ENCODE data around the gene FAM193A.
"Not testable (repeated sequence)": the region's sequence is repeated elsewhere in the genome, so short reads cannot be mapped to it uniquely, and the experiment has no call there.

FAM193A gene

DNA sequence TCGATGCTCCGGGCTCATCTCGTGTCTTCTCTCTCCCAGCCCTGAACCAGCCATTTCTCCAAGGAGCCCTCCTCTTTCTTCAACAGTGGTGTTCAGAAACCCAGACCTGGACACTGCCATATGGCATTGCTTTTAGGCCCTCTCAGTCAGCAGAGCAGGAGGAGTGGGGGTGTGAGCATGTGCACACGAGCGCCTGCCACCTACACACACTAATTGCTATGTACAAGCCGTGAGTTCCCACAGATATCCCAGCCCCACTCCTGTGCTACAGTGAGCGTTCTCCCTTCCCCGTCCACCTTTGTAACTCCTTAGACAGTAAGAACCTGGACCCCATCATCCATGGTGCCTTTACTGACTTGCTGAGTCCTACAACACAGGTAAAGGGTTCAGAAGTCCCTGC is 165.9 kb downstream of the FAM193A start:
- H3K9me3 ChIP-seq (ENCODE audit: low read length) = no peaks in the 10 kb centered on the region
- H3K4me1 ChIP-seq (ENCODE audit: insufficient read depth, low read length) = no peaks in the 10 kb centered on the region
- no peaks in the 10 kb centered on the region for H3K27me3 ChIP-seq (ENCODE audit: insufficient read depth, low read length)
- H3K4me3 ChIP-seq (ENCODE audit: low read length) = no peak overlapping the region
- H2AFZ ChIP-seq (ENCODE audit: low read depth, low read length) = no peak overlapping the region
- peaks cover 83% of the 10 kb centered on the region for H3K36me3 ChIP-seq (ENCODE audit: insufficient read depth, low read length)

DNA sequence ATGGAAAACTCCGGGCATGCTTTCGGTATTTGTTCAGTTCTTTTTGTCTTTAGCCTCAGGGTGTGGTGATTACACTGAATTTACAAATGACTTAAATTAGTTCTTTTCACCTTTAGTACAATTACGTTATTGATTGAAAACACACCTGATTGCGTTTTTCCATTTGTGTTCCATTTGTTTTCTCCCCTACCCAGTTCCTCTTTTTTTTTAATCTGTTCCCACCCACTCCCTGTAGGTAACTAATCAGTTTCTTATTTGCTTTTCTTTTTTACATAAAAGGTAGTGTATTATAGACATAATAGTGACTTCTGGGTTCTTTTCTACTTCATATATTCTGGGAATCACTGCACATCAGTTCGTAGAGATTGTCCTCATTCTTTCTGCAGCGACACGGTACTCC is 166.3 kb downstream of the FAM193A start:
- Histone ChIP-seq H3K27me3 (ENCODE audit: insufficient read depth, low read length) (no peaks in the 10 kb centered on the region), H3K4me3 (ENCODE audit: low read length) (no peak overlapping the region), H2AFZ (ENCODE audit: low read depth, low read length) (no peak overlapping the region), H3K4me1 (ENCODE audit: insufficient read depth, low read length) (no peaks in the 10 kb centered on the region), H3K36me3 (ENCODE audit: insufficient read depth, low read length) (peaks cover 81% of the 10 kb centered on the region), H3K9me3 (ENCODE audit: low read length) (no peaks in the 10 kb centered on the region)

DNA sequence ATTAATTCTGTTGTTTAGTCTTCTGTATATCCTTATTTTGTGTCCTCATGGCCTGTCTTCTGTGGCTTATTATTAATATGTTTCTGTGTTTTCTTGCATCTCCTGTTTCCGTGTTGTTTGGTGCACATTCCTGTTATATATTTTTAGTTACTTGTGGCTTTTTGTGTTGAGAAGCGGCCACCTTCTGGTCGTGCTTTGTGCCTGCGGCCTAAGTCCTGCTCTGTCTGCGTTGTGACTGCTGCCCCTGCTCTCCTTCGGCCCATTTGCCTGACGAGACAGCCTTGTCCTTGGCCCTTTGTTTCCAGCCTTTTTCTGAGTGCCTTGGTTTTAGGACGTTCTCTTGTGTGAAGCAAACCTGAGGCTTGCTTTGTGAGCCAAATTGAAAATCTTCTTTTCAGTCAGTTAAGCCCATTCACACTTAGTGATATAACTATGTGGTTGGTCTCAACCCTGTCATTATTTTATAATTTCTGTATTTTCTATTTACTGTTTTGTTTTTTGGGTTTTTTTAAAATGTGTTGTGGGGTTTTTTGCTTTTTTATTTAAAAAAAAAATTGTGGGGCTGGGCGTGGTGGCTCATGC is 175.9 kb downstream of the FAM193A start:
- Histone ChIP-seq H3K4me3 (ENCODE audit: low read length) (no peak overlapping the region), H2AFZ (ENCODE audit: low read depth, low read length) (no peak overlapping the region), H3K4me1 (ENCODE audit: insufficient read depth, low read length) (no peaks in the 10 kb centered on the region), H3K27me3 (ENCODE audit: insufficient read depth, low read length) (no peaks in the 10 kb centered on the region), H3K36me3 (ENCODE audit: insufficient read depth, low read length) (peaks cover 40% of the 10 kb centered on the region), H3K9me3 (ENCODE audit: low read length) (peaks cover 4% of the 10 kb centered on the region)

DNA sequence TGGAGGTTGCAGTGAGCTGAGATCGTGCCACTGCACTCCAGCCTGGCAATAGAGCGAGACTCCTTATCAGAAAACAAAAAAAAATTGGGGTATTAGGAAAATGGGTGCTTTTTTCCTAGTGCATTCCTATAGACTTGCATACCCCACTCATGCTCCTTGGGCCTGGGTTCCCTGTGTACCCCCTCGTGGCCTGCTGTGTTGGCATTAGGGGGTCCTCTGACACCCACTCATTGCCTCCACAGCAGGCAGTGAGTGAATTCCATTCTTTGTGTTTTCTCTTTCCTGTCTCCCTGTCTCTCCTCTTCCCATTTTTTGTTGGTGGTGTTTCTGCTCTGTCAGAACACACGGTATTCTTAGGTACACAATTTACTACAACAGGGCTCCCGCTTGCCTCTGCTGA is 176.9 kb downstream of the FAM193A start:
- H3K4me1 ChIP-seq (ENCODE audit: insufficient read depth, low read length) = no peaks in the 10 kb centered on the region
- H3K36me3 ChIP-seq (ENCODE audit: insufficient read depth, low read length) = peaks cover 39% of the 10 kb centered on the region
- H2AFZ ChIP-seq (ENCODE audit: low read depth, low read length) = no peak overlapping the region
- no peaks in the 10 kb centered on the region for H3K27me3 ChIP-seq (ENCODE audit: insufficient read depth, low read length)
- H3K4me3 ChIP-seq (ENCODE audit: low read length) = no peak overlapping the region
- H3K9me3 ChIP-seq (ENCODE audit: low read length) = peaks cover 4% of the 10 kb centered on the region

- H3K4me3 ChIP-seq (ENCODE audit: low read length) = no peak overlapping the region
- H3K27me3 ChIP-seq (ENCODE audit: insufficient read depth, low read length) = no peaks in the 10 kb centered on the region
- no peaks in the 10 kb centered on the region for H3K4me1 ChIP-seq (ENCODE audit: insufficient read depth, low read length)
- H3K9me3 ChIP-seq (ENCODE audit: low read length) = peaks cover 4% of the 10 kb centered on the region
- no peak overlapping the region for H2AFZ ChIP-seq (ENCODE audit: low read depth, low read length)
- H3K36me3 ChIP-seq (ENCODE audit: insufficient read depth, low read length) = peaks cover 46% of the 10 kb centered on the region
Observed at GRCh38 chr4:2714061-2714770, 177.8 kb downstream of the FAM193A start.

DNA sequence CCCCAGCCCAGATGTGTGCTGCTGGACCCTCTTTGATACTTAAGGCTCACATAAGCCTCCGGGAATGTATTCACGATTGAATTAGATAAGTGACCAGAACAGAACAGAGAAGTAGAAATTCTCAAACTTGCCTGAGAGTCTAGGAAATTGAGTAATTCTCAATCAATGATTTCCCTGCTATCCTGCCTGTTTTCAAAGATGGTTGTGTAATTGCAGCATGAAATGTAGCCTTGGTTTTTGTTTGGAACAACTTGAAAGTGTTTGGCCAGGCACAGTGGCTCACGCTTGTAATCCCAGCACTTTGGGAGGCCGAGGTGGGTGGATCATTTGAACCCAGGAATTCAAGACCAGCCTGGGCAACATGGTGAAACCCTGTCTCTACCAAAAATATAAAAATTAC is 178.5 kb downstream of the FAM193A start:
- Histone ChIP-seq H3K27me3 (ENCODE audit: insufficient read depth, low read length) (no peaks in the 10 kb centered on the region), H3K4me1 (ENCODE audit: insufficient read depth, low read length) (no peaks in the 10 kb centered on the region), H2AFZ (ENCODE audit: low read depth, low read length) (no peak overlapping the region), H3K4me3 (ENCODE audit: low read length) (no peak overlapping the region), H3K9me3 (ENCODE audit: low read length) (peaks cover 4% of the 10 kb centered on the region), H3K36me3 (ENCODE audit: insufficient read depth, low read length) (peaks cover 50% of the 10 kb centered on the region)

DNA sequence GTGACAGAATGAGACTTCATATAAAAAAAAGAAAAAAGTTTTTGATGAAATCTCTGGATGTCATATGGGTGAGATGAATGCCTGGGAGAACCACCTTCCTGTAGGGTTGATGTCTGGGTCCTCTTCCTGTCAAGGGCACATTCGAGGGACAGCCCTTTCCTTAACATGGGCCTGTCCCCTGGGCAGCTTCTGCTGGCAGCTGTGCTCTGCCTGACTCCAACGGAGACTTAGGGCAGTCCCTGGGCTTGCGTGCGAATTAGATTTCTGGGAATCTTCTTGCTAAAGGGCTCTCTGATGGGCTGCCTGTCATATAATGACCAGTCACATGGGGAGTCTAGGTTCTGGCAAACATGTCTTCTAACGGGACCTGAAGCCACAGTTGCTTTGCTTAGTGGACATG is 179.0 kb downstream of the FAM193A start:
- H3K4me1 ChIP-seq (ENCODE audit: insufficient read depth, low read length) = no peaks in the 10 kb centered on the region
- peaks cover 4% of the 10 kb centered on the region for H3K9me3 ChIP-seq (ENCODE audit: low read length)
- no peak overlapping the region for H2AFZ ChIP-seq (ENCODE audit: low read depth, low read length)
- no peaks in the 10 kb centered on the region for H3K27me3 ChIP-seq (ENCODE audit: insufficient read depth, low read length)
- no peak overlapping the region for H3K4me3 ChIP-seq (ENCODE audit: low read length)
- peaks cover 55% of the 10 kb centered on the region for H3K36me3 ChIP-seq (ENCODE audit: insufficient read depth, low read length)

DNA sequence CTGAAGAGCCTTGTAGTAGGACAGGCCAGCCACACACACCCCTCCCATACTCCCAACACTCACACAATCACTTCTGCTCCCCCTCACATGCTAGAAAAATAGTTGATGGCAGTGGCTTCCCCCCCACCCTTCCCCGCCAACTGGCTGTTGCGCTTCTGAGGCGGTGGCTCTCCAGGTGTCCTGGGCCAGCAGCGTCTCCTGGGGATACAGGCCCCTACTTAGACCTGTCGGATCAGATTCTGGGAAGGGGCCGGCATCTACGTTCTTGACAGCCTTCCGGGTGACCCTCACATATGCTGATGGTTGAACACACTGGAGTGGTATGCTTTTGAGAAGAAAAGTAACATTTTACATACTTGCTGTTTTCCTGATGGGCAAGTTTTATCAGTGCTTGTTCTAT is 179.8 kb downstream of the FAM193A start:
- H3K4me1 ChIP-seq (ENCODE audit: insufficient read depth, low read length) = no peaks in the 10 kb centered on the region
- no peak overlapping the region for H2AFZ ChIP-seq (ENCODE audit: low read depth, low read length)
- H3K36me3 ChIP-seq (ENCODE audit: insufficient read depth, low read length) = peaks cover 60% of the 10 kb centered on the region
- no peaks in the 10 kb centered on the region for H3K27me3 ChIP-seq (ENCODE audit: insufficient read depth, low read length)
- peaks cover 4% of the 10 kb centered on the region for H3K9me3 ChIP-seq (ENCODE audit: low read length)
- H3K4me3 ChIP-seq (ENCODE audit: low read length) = no peak overlapping the region

- H2AFZ ChIP-seq (ENCODE audit: low read depth, low read length) = no peak overlapping the region
- no peaks in the 10 kb centered on the region for H3K27me3 ChIP-seq (ENCODE audit: insufficient read depth, low read length)
- H3K4me1 ChIP-seq (ENCODE audit: insufficient read depth, low read length) = no peaks in the 10 kb centered on the region
- H3K36me3 ChIP-seq (ENCODE audit: insufficient read depth, low read length) = peaks cover 62% of the 10 kb centered on the region
- no peak overlapping the region for H3K4me3 ChIP-seq (ENCODE audit: low read length)
- H3K9me3 ChIP-seq (ENCODE audit: low read length) = no peaks in the 10 kb centered on the region
Observed at GRCh38 chr4:2721586-2721985, 185.1 kb downstream of the FAM193A start.

DNA sequence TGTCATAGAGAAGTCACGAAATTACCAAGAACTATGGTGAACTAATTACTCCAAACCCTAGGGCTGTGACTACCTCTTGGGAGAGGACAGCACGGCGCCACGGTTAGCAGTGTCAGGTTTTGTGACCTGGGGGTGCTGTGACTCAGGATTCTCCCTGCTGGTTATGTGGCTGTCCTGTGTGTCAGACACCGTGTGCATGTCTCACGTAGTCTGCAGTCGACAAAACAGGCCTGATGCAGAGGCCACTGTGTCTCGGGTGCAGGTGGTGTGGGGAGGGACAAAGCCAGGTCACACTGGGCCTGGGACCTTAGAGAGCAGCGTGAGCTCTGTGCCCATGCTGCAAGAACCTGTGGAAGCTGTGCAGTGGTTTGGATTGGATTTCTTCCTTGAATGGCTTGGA is 185.6 kb downstream of the FAM193A start:
- no peak overlapping the region for H2AFZ ChIP-seq (ENCODE audit: low read depth, low read length)
- H3K4me3 ChIP-seq (ENCODE audit: low read length) = no peak overlapping the region
- H3K27me3 ChIP-seq (ENCODE audit: insufficient read depth, low read length) = no peaks in the 10 kb centered on the region

DNA sequence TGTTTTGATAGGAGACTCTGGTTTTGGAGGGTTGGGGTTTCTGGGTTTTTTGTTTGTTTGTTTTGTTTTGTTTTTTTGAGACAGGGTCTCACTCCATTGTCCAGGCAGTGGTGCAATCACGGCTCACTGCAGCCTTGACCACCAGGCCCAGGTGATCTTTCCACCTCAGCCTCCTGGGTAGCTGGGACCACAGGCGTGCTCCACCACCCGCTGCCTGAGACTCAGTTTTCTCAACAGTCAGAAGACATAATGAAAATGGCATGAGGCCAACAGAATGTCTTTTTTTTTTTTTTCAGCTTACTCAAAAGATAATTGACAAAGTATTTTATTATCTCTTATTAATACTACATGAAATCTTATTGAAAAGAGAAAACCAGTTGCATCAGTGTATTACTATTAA is 187.3 kb downstream of the FAM193A start:
- Histone ChIP-seq H3K27me3 (ENCODE audit: insufficient read depth, low read length) (no peaks in the 10 kb centered on the region), H3K4me3 (ENCODE audit: low read length) (no peak overlapping the region), H3K4me1 (ENCODE audit: insufficient read depth, low read length) (no peaks in the 10 kb centered on the region), H2AFZ (ENCODE audit: low read depth, low read length) (no peak overlapping the region), H3K36me3 (ENCODE audit: insufficient read depth, low read length) (peaks cover 50% of the 10 kb centered on the region), H3K9me3 (ENCODE audit: low read length) (no peaks in the 10 kb centered on the region)

More for the DNA sequence above, 185.6 kb downstream of the FAM193A start:
- H3K4me1 ChIP-seq (ENCODE audit: insufficient read depth, low read length) = no peaks in the 10 kb centered on the region
- H3K9me3 ChIP-seq (ENCODE audit: low read length) = no peaks in the 10 kb centered on the region
- peaks cover 57% of the 10 kb centered on the region for H3K36me3 ChIP-seq (ENCODE audit: insufficient read depth, low read length)

DNA sequence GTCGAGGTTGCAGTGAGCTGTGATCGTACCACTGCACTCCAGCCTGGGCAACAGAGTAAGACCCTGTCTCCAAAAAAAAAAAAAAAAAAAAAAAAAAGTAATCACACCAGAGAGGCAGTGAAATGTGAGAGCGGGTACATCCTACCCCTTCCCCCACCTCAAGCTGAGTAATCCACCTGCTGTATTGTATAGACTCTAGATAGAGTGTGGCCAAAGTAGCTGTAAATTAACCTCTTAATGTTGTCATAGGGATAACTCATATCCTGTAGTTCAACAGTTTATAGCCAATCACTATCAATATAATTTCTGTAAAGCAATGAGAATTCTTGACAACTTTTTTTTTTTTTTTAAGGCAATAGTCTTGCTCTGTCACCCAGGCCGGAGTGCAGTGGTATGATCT is 188.9 kb downstream of the FAM193A start:
- no peaks in the 10 kb centered on the region for H3K27me3 ChIP-seq (ENCODE audit: insufficient read depth, low read length)
- no peaks in the 10 kb centered on the region for H3K4me1 ChIP-seq (ENCODE audit: insufficient read depth, low read length)
- H3K9me3 ChIP-seq (ENCODE audit: low read length) = no peaks in the 10 kb centered on the region
- no peak overlapping the region for H2AFZ ChIP-seq (ENCODE audit: low read depth, low read length)
- no peak overlapping the region for H3K4me3 ChIP-seq (ENCODE audit: low read length)
- peaks cover 49% of the 10 kb centered on the region for H3K36me3 ChIP-seq (ENCODE audit: insufficient read depth, low read length)

DNA sequence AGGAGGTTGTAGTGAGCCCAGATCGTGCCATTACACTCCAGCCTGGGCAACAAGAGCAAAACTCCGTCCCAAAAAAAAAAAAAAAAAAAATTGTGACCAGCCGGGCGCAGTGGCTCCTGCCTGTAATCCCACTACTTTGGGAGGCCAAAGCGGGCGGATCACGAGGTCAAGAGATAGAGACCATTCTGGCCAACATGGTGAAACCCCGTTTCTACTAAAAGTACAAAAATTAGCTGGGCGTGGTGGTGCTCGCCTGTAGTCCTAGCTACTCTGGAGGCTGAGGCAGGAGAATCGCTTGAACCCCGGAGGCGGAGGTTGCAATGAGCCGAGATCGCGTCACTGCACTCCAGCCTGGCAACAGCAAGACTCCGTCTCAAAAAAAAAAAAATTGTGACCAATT is 190.4 kb downstream of the FAM193A start:
- H3K36me3 ChIP-seq (ENCODE audit: insufficient read depth, low read length) = peaks cover 45% of the 10 kb centered on the region
- H3K4me1 ChIP-seq (ENCODE audit: insufficient read depth, low read length) = not testable (repeated sequence)

GRCh38 chr4:2728221-2728620 is 191.8 kb downstream of the FAM193A start:
- Histone ChIP-seq H3K9me3 (ENCODE audit: low read length) (peaks cover 6% of the 10 kb centered on the region), H3K36me3 (ENCODE audit: insufficient read depth, low read length) (peaks cover 50% of the 10 kb centered on the region), H3K27me3 (ENCODE audit: insufficient read depth, low read length) (no peaks in the 10 kb centered on the region), H2AFZ (ENCODE audit: low read depth, low read length) (no peak overlapping the region), H3K4me1 (ENCODE audit: insufficient read depth, low read length) (no peaks in the 10 kb centered on the region), H3K4me3 (ENCODE audit: low read length) (no peak overlapping the region)

More for the DNA sequence above, 190.4 kb downstream of the FAM193A start:
- H3K9me3 ChIP-seq (ENCODE audit: low read length); H2AFZ ChIP-seq (ENCODE audit: low read depth, low read length); H3K27me3 ChIP-seq (ENCODE audit: insufficient read depth, low read length); H3K4me3 ChIP-seq (ENCODE audit: low read length): not testable (repeated sequence)

All from neuron (in vitro differentiated cells).